ENCODE measurements around the gene CCND2.
"Not testable (repeated sequence)": the region's sequence is repeated elsewhere in the genome, so short reads cannot be mapped to it uniquely, and the experiment has no call there.

CCND2 gene

DNA sequence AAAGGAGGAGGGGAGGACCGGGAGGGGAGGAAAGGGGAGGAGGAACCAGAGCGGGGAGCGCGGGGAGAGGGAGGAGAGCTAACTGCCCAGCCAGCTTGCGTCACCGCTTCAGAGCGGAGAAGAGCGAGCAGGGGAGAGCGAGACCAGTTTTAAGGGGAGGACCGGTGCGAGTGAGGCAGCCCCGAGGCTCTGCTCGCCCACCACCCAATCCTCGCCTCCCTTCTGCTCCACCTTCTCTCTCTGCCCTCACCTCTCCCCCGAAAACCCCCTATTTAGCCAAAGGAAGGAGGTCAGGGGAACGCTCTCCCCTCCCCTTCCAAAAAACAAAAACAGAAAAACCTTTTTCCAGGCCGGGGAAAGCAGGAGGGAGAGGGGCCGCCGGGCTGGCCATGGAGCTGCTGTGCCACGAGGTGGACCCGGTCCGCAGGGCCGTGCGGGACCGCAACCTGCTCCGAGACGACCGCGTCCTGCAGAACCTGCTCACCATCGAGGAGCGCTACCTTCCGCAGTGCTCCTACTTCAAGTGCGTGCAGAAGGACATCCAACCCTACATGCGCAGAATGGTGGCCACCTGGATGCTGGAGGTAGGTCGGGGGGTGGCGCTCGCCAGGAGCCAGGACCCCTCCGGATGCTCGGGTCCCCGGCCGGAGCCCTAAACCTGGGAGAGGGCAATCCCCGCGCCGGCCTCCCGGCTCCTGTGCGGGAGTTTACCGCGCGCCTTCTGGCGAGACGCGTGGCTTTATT, at the start of gene CCND2:
TSS of gene CCND2 (plus strand) at position 111 of the 744 bp plus-strand sequence. CDS start at position 390, 279 bp downstream.
- no peak for DNase-seq

DNA sequence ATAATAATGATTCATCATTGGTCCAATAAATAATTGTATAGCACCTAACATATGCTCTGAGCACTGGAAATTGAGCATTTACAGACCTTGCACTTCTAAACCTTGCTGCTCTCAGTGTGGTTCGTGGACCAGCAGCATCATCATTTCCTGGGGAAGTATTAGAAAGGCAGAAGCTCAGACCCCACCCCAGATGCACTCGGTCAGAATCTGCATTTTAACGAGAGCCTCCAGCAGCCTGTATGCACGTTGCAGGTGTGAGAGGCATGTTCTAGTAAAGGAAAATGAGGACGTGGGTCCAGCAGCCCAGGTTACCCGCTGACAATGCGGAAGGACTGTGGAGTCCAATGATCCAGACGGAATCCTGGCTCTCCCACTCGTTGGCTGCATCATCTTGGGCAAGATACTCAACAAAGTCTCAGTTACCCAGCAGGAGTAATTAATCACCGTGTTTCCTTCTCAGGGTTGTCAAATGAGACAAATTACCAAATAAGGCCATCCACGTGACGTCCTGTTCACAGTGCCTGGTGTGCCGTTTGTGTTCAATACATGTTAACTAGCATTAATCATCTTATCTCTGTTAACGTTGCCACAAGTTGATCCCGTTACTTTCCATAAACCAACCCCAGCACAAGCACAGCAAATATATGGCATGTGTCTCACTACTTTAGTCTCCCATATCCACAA, 49.2 kb upstream of the CCND2 start:
- no peak for DNase-seq

DNA sequence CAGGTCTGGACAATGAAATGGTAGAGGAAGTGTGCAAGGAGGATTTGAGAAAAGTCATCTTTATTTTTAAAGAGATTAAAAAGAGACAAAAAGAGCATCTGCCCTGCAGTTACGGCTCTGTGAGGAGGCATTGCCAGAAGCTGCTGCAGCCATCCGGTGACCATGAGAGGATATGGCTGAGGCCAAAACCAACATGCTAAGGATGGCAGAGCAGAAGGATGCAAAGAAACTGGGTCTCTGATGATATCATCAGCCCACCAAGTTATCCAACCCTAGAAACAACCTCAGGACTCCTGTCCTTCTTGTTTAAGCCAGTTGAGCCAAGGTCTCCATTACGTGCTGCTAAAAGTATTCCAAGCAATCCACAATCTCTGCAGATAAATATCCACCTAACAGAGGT, 48.0 kb upstream of the CCND2 start:
- no peak for DNase-seq

DNA sequence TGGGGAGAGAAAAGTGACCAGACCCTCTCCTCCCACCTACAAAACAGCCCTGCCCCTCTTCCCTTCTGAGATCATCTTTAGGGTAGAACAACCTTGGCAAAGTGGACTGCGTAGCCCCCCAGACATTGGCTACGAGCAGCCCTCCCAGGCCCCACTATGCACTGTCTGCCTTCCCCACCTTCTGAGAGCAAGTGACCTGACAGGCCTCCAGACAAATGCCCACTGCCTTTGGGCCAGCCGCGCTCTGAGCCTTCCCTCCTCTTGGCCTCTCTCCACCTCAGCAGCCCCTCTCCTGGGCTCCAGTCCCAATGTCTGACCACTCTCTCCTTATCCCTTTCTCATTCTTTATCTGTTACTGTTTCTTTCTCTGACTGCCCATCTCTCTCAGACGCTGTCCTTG, 46.5 kb upstream of the CCND2 start:
- DNase-seq = no peak

DNA sequence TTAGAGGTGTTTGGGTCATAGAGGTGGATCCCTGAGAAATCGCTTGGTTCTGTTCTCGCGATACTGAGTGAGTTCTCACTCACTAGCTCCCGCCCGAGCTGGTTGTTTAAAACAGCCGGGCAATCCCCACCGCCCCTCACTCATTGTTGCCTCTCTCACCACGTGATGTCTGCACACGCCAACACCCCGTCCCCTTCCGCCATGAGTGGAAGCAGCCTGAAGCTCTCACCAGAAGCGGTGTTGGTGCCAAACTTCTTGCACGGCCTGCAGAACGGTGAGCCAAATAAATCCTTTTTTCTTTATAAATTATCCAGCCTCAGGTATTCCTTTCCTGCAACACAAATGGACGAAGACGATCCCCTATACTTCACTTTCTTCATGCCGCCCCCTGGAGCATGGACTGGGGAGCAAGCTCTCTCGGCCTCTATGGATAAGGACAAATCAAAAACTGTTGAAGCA, 45.4 kb upstream of the CCND2 start:
- no peak for DNase-seq

DNA sequence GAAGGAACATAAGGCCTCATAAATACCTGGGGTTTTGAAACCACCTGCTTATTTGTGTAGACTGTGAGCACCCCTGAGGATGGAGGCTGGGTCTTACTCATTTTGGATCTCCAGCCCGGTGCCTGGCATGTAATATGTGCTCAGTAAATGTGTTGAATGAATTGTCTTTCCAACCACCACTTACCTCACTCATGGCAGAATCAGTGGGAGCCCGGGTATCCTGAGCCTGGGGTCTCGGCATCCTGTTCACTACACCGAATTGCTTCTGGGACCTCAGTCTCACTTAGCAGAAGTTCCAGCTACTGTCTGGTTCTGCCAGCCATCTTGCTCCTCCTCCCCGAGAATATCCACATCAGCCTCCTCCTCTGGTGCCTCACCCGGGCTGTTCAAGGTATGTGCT, 43.0 kb upstream of the CCND2 start:
- no peak for DNase-seq

DNA sequence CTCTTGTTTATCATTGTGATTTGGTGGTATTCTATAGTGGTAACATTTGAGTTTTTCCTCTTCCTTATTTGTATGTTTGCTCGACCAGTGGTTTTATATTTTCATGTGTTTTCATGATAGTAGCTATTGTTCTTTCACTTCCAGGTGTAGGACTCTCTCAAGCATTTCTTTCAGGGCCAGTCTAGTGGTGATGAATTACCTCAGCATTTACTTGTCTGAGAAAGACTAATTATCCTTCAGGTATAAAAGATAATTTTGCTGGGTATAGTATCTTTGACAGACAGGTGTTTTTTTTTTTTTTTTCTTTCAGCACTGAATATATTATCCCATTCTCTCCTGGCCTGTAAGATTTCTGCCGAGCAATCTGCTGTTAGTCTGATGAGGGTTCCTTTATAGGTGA, 35.0 kb upstream of the CCND2 start:
- no peak for DNase-seq

DNA sequence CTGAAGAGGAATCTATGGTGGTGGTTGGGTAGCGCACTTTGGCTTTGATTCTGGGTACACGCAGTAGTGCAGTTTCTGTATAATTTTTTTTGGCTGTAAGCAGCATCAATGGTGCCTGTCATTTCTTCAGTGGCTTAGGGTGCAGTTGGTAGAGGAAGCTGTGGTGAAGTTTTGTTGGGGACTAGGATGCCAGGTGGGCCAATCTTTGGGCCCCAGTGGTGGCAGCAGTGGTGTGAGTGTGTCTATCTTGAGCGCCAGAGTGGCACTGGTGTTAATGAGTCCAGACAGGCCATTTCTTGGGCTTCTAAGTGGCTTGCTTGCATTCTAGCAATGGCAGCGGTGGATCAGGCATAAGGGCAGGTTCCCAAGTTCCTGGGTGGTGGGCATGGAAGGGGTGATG, 33.8 kb upstream of the CCND2 start:
- no peak for DNase-seq

DNA sequence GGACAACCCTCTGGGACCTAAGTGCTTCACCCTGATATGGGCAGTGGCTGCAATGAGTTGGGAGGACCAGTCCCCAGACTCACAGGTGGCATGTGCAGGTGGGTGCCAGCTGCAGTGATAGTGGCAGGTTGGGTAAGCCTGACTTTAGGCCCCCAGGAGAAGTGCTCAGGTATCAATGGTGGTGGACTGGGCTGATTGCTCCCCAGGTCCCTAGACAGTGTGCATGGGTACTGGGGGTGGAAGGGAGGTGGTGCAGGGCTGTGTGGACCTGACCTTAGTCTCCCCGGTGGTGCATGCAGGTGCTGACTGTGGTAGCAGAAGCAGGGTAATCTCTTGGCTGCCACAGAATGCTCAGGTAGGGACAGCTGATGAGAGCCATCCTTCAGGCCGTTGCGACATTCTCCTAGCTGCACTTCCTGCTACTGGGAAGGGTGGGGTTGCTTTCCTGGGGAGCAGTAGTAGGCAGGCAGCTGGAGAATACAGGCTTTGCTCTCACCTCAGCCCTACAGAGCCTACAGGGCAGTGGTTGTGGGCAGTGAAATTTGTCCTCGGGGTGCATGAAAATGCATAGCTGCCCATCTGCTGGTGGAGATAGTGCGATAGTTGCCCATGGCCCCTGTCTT, 33.3 kb upstream of the CCND2 start:
- no peak for DNase-seq

DNA sequence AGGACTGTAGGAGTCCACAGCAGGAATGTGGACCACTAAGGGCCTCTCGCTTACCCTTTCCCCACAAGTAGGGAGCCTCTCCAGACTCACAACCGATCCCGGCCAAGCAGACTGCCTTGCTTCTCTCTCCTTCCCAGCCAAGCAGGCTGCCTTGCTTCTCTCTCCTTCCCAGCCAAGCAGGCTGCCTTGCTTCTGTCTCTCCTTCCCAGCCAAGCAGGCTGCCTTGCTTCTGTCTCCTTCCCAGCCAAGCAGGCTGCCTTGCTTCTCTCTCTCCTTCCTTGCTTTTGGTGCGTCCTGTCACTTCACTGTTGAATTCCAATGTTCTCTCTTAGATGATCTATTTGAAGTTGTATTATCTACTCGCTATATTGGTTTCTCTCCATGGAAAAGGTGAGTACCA, 32.6 kb upstream of the CCND2 start:
- no peak for DNase-seq

DNA sequence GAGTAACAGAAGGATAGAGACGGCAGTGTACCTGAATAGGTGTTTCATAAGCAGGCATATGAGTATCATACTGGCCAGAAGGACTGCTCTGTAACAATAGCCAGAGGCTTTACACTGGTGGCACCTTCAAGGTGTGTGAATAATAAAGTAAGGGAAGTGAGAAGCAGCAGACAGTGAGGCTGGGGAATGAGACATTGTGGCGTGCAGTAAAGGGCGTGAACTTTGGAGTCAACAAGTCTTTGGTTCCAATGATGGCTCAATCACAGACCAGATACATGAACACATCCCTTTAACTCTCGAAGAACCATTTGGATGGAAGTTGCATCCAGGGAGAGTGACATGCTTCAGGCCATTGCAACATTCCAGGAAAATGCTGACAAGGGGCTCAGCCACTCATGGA, 32.0 kb upstream of the CCND2 start:
- DNase-seq = no peak

DNA sequence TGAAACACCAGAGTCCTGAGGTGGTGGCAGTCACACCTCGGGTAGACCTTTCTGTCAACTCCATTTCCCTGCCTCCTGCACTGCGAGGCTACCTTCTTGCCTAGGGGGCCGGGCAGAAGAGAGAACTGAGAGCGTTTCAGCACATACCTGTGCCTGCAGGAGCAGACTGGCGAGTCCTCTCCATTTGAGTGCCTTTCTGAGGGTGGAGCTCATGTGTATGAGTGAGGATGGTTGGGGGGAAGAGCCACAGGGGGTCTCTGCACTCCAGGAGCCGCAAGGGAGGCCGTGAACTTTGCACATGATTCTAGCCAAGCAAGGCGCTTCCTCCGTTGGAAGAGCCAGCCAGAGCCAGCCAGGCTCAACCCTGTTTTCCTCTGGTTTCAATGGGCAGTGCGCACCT, 31.0 kb upstream of the CCND2 start:
- DNase-seq = no peak

DNA sequence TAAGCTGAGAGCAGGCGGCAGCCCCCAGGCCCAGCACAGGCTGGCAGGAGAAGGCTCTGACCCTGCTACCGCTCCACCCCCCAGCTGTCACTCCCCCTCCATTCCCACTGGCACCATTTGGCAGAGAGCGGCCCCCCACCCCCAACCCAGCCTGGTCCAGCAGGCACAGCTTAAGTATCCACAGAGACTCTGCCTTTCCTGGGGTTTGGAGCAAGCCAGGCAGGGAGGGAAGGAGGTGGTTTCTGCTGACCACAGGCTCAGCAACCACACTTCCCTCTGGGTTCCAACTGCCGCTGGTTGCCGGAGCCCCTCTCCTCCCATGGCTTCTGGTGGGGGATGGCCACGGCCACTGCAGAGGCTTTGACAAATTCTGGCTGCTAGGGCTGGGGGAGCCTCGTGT, 30.5 kb upstream of the CCND2 start:
- no peak for DNase-seq

DNA sequence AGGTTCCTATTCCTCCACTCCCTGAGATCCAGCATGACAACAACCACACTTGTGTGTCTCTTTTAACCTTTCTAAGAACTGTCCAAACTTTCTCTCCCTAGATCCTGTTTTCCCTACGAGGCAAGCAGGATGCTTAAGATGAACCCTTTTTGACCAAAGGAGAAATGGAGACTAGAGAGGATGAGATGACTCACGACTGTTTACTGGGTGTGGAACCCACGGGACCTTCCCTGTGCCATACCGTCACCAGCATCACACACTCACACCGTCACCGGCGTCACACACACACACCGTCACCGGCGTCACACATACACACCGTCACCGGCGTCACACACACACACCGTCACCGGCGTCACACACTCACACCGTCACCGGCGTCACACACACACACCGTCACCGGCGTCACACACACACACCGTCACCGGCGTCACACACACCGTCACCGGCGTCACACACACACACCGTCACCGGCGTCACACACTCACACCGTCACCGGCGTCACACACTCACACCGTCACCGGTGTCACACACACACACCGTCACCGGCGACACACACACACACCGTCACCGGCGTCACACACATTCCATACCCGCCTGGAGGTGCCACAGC, 30.0 kb upstream of the CCND2 start:
- not testable (repeated sequence) for DNase-seq

DNA sequence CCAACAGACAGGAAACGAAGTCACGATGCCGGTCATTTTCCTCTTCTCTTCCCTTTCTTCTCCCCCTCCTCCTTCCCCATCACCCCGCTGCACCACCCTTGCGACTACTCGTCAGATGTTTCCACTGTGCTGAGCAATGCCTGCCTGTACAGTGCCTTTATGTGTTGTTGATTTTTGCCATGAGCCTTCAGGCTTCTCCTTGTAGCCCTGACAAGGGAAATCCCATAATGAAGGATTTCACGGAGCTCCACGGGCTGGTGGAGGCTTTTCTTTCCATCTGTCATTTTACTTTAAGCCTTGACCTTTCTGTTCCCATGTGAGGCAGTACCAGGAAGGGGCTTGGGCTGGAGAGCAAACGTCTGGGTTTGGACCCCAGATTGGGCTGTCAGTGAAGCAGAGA, 28.7 kb upstream of the CCND2 start:
- no peak for DNase-seq

DNA sequence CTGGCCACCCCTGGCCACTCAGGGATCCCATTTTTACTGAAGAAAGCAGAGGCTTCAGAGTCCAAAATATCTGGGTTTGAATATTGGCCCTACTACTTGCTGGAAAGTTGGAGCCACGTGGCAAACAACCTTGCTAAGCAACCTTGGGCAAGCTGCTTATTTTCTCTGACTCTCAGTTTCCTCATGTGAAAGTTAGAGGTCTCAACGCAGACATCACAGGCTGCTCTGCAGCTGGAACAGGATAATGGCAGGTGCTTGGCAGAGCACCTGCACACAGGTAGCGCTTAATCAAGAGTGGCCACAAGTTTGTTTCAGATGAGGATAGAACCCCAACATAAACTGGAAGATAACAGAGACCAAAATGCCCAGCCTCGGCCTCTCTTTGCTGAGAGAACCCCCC, 28.1 kb upstream of the CCND2 start:
- no peak for DNase-seq

DNA sequence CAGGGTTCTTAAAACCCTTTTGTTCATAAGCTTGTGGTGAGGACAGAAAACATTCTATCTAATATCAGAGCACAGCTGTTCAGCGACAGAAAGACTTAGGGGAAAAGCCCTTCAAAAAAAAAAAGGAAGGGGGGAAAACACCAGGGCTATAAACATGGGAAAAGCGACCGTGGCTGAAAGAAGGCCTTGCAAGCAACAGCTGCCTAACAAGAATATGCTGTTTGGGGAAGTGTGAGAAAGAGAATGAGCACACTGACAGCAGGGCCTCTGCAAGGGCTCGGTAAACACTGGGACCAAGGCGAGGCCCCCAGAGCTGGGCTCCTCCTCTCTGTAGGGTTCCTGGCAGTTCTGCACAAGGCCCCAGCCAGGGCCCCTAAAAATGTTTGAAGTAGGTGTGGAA, 27.4 kb upstream of the CCND2 start:
- no peak for DNase-seq

DNA sequence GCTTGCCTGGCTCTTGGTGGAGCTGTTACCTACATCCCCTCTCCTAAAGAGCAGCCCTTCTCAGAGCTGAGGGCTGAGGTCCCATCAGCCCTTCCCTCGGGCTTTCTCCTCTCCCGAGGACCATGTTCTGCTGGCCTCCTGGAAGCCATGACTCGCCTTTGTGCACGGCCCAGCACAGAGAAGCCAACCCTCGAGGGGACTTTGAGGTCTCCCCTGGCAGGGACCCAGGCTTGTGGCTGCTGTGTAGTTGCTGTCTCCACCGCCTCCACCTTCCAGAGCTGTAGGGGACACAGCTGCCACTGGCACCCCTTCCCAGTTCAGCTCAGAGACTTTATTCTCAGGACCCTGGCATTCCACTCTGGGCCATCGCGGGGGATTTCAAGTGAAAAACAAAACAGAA, 22.9 kb upstream of the CCND2 start:
- no peak for DNase-seq

DNA sequence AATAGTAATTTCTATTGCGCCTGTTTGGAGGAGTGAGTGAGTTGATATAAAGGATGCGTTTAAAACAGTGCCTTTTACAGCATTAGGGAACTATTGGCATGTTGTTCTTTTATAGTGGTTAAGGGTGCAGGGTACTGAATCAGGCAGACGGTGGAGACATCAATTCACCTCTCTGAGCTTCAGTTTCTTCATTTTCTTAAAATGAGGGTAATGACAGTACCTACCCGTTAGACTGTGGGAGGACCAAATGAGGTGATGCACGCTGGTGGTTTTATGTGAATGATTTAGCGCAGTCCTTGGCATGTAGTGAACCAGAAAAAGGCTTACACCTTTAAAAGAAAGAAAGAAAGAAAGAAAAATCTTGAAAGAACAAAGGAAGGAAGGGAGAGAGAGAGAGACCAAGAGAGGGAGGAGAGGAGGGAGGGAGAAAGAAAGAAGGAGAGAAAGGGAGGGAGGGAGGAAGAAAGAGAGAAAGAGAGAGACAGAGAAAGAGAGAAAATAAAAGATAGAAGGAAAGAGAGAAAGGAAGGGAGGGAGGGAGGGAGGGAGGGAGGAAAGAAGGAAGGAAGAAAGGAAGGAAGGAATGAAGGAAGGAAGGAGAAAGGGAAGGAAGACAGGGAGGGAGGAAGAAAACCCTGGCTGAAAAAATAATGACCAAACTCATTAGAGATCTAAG, 22.2 kb upstream of the CCND2 start:
- DNase-seq = no peak

DNA sequence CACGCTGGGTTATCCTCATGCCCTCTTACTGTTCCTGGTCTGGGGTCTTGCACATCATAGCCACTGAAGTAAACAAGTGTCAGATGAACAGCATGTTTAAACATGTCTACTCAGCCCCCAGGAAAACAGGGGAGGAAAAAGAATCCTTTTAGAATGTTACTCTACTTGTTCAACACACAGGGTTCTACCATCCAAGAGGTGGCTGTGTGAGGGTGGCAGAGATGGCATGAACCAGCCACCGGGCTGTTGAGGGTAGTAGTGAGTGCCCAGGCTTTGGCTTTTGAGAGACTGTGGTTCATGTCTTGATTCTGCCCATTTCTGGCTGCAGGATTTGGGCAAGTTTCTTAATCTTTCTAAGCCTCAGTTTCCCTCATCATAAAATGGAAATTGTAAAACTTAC, 21.6 kb upstream of the CCND2 start:
- DNase-seq = no peak

DNA sequence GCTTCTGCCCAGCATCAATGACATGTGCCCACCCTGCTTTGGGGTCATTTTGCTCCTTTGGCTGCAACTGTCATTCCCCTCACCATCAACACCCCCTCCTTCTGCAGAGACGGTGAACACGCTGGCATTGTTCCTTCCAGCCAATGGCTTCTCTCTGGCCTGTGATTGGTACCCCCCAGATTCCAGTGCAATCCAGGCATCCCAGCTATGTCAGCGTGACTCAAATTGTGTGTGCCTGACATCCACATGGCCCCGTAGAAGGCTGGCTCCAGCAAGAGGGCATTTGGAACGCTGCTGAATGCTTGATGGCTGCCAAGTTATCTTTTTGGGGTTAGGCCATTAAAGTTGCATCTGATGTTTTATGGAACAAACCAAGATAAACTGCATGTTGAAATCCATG, 21.0 kb upstream of the CCND2 start:
- no peak for DNase-seq

DNA sequence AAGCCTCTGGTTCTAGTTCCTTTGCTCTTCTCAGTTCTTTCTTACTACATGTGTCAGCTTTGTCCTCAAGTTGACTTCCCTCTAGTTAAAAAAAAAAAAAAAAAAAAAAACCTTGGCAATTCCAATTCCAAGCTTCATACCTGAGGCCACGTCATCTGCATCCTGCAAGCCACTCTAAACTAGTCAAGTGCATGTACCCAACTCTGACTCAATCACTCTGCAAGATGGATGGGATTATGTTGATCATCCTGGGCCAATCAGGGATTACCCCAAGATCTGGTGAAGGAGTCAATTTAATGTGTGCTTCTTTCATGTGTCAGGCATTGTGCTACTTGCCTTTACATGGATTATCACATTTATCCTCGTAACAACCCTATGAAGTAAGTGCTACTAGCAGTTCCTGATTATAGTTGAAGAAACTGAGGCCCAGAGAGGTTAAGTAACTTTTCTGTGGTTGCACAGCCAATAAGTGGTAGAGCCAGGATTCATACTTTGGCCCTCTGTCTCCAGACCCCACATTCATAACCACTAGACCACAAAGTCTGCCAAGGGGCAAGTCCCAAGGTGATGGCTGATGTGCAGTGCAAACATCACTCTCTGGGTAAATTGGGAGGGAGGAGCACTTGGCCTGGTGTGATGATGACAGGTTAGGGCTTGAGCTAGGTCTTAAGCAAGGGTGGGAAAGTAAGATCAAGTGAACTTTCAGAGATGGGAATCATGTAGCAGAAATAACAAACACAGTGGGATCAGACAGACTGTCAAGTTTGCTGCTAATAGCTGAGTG, 17.3 kb upstream of the CCND2 start:
- DNase-seq = no peak
